K562 (cell line): Measurements from ENCODE around the gene LILRB3. TPM values are rescaled to one million over a fixed set of nuclear protein-coding genes. Genes with fewer than 3 reads are reported as not detected.

Experiments
- CREB1 ChIP-seq, 2 experiments: sonication (generic) in 1 of 2; formaldehyde crosslinking in 1 of 2; IDR thresholded peaks; 2 replicates each; pipeline versions ENCODE4 v1.6.1 to v1.8.0; 2012 to 2022; ENCODE audit warnings: inconsistent platforms in 1 of 2, mild to moderate bottlenecking in 1 of 2, missing genetic modification reagents in 1 of 2, moderate library complexity in 1 of 2
- CUX1 ChIP-seq: fragments of 200-800 bp; sonication (Bioruptor generic); IDR thresholded peaks from 2 replicates; pipeline ENCODE4 v1.6.1; 2016; ENCODE audit warnings: missing genetic modification characterization, missing compliant biosample characterization
- TEAD2 ChIP-seq: fragments of 450-650 bp; IDR thresholded peaks from 2 replicates; pipeline ENCODE4 v1.6.1; 2016; ENCODE audit warnings: missing genetic modification characterization, control low read depth, missing compliant biosample characterization
- ZFP36 ChIP-seq: fragments of 150-350 bp; IDR thresholded peaks from 2 replicates; pipeline ENCODE4 v1.6.1; 2018; ENCODE audit warnings: low read length, low read depth; ENCODE audit not compliant: partially characterized antibody
- ZNF12 ChIP-seq: sonication (generic); formaldehyde crosslinking; IDR thresholded peaks from 2 replicates; pipeline ENCODE4 v1.4.0; 2020; ENCODE audit warnings: mild to moderate bottlenecking, missing genetic modification reagents
- polyA plus RNA-seq, 8 experiments: library from polyadenylated mRNA; depleted of rRNA in 4 of 8; stranded (reverse) in 5 of 8; unstranded in 3 of 8; fragments of >200 nt; fragmentation: Nextera tagmentation in 2 of 8; fragmentation: Illumina TruSeq in 1 of 8; extraction: Ambion mirVana in 2 of 8; extraction: Trizol in 1 of 8; gene quantifications; 2 replicates each; pipeline versions ENCODE4 v1.2.1 to v1.2.3, GENCODE V29; 2011 to 2014; ENCODE audit warnings: inconsistent platforms in 1 of 8, missing spikeins in 1 of 8
- total RNA-seq, 7 experiments: library from RNA; depleted of rRNA in 6 of 7; stranded (reverse); fragments of >200 nt in 6 of 7; fragmentation: Illumina TruSeq in 2 of 7; extraction: Trizol in 2 of 7; gene quantifications; 2 replicates each; pipeline versions ENCODE4 v1.2.1 to v1.2.3, GENCODE V29; 2011 to 2021; ENCODE audit warnings: low replicate concordance in 1 of 7
- TF ChIP-seq, protein P1 (sequence below): fragments of 250-450 bp; sonication (Bioruptor Pico); IDR thresholded peaks from 2 replicates; pipeline ENCODE4 v1.4.0; 2020; ENCODE audit warnings: mild to moderate bottlenecking
- TF ChIP-seq, protein P2 (sequence below): fragments of 450-650 bp; formaldehyde crosslinking; IDR thresholded peaks from 2 replicates; pipeline ENCODE4 v1.4.0; 2020; ENCODE audit warnings: mild to moderate bottlenecking, moderate library complexity
- TF ChIP-seq, protein P3 (sequence below), 3 experiments: IDR thresholded peaks in 2 of 3; conservative IDR thresholded peaks in 1 of 3; 2 replicates each; pipeline ENCODE4 v1.5.1; 2011 to 2012; ENCODE audit warnings: low read length in 3 of 3, mild to moderate bottlenecking in 3 of 3, control low read depth in 2 of 3, improper control_type of control experiment in 1 of 3, inconsistent platforms in 1 of 3, low read depth in 1 of 3, mixed read lengths in 1 of 3, moderate library complexity in 1 of 3; ENCODE audit not compliant: insufficient read depth in 2 of 3

Gene LILRB3
- total and polyA plus RNA-seq, 9 of the 15 experiments (the other 6 are each of a cell fraction or from before 2014, with no cell fraction given) = 0.01 to 0.09 TPM; not detected in 7

GRCh38 chr19:54231077-54231931 is 8.5 kb upstream of the LILRB3 start (continued):
- no peak for TF ChIP-seq CUX1 (CRISPR knock-in tag)
- TF ChIP-seq, protein P1, sequence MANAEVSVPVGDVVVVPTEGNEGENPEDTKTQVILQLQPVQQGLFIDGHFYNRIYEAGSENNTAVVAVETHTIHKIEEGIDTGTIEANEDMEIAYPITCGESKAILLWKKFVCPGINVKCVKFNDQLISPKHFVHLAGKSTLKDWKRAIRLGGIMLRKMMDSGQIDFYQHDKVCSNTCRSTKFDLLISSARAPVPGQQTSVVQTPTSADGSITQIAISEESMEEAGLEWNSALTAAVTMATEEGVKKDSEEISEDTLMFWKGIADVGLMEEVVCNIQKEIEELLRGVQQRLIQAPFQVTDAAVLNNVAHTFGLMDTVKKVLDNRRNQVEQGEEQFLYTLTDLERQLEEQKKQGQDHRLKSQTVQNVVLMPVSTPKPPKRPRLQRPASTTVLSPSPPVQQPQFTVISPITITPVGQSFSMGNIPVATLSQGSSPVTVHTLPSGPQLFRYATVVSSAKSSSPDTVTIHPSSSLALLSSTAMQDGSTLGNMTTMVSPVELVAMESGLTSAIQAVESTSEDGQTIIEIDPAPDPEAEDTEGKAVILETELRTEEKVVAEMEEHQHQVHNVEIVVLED (CRISPR knock-in tag) = no peak
- peak; percentile 6 for TF ChIP-seq ZFP36
- peak; percentile 45; the same call in 1 of the 2 replicates for TF ChIP-seq CREB1 (IDR thresholded peaks at IDR 0.05)
- TF ChIP-seq CREB1 (CRISPR knock-in tag; IDR thresholded peaks at IDR 0.05) = peak; percentile 69; the same call in 1 of the 2 replicates
- 0 out of 2 replicates have a peak, but pooled peaks have one; percentile 48 for TF ChIP-seq ZNF12
- no peak for TF ChIP-seq TEAD2 (tag)
- TF ChIP-seq, protein P2, sequence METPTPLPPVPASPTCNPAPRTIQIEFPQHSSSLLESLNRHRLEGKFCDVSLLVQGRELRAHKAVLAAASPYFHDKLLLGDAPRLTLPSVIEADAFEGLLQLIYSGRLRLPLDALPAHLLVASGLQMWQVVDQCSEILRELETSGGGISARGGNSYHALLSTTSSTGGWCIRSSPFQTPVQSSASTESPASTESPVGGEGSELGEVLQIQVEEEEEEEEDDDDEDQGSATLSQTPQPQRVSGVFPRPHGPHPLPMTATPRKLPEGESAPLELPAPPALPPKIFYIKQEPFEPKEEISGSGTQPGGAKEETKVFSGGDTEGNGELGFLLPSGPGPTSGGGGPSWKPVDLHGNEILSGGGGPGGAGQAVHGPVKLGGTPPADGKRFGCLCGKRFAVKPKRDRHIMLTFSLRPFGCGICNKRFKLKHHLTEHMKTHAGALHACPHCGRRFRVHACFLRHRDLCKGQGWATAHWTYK (CRISPR knock-in tag) = 0 out of 2 replicates have a peak, but pooled peaks have one; percentile 44
- TF ChIP-seq, protein P3, sequence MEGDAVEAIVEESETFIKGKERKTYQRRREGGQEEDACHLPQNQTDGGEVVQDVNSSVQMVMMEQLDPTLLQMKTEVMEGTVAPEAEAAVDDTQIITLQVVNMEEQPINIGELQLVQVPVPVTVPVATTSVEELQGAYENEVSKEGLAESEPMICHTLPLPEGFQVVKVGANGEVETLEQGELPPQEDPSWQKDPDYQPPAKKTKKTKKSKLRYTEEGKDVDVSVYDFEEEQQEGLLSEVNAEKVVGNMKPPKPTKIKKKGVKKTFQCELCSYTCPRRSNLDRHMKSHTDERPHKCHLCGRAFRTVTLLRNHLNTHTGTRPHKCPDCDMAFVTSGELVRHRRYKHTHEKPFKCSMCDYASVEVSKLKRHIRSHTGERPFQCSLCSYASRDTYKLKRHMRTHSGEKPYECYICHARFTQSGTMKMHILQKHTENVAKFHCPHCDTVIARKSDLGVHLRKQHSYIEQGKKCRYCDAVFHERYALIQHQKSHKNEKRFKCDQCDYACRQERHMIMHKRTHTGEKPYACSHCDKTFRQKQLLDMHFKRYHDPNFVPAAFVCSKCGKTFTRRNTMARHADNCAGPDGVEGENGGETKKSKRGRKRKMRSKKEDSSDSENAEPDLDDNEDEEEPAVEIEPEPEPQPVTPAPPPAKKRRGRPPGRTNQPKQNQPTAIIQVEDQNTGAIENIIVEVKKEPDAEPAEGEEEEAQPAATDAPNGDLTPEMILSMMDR (IDR thresholded peaks at IDR 0.05 in 2 of 3, conservative IDR thresholded peaks at IDR 0.05 in 1 of 3; ENCODE audit: insufficient read depth in 2 of 3, low read depth in 1 of 3, low read length in 3 of 3) = peak; percentile 98 to 99 (median 99)
